ENCODE results near the gene E2F4.

DNA sequence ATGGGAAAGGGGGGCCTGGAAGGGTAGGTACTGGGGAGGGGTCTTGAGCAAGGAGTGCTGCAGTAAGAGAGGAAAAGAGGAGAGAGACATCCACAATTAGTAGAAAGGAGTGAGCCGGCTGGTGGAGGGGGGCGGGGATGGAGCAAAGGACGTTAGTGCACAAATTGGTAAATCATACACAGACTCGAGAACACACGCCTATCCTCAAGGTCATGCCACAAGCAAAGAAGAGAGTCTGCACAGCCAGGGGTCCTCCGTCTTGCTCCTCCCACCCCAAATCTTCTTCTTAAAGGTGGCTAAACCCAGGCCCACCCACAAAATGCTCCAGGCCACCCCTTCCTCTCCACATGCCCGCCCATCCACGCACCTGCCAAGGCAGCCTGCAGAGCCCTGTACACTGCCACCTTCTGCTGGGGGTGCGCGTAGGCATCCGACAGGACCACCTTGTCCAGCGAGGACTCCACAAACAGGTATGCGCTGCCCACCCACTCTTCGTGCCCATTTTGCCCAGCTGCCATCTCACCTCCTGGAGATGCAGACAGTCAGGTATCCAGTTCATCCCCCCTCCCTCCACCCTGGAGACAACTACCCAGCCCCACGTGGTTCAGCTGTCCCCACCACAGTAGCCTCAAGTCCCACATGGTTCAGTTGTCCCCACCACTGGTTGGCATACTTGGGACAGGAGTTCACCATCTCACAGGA, 35.7 kb upstream of the E2F4 start:
- no peak for TF ChIP-seq ZC3H10 (CRISPR knock-in tag; IDR thresholded peaks at IDR 0.05)
- TF ChIP-seq, protein P1, sequence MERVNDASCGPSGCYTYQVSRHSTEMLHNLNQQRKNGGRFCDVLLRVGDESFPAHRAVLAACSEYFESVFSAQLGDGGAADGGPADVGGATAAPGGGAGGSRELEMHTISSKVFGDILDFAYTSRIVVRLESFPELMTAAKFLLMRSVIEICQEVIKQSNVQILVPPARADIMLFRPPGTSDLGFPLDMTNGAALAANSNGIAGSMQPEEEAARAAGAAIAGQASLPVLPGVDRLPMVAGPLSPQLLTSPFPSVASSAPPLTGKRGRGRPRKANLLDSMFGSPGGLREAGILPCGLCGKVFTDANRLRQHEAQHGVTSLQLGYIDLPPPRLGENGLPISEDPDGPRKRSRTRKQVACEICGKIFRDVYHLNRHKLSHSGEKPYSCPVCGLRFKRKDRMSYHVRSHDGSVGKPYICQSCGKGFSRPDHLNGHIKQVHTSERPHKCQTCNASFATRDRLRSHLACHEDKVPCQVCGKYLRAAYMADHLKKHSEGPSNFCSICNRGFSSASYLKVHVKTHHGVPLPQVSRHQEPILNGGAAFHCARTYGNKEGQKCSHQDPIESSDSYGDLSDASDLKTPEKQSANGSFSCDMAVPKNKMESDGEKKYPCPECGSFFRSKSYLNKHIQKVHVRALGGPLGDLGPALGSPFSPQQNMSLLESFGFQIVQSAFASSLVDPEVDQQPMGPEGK (CRISPR knock-in tag; IDR thresholded peaks at IDR 0.05; ENCODE audit: borderline replicate concordance), result no peak
- TF ChIP-seq BACH2 (CRISPR knock-in tag; IDR thresholded peaks at IDR 0.05; ENCODE audit: borderline replicate concordance), result no peak
- no peak for TF ChIP-seq TOX (CRISPR knock-in tag; IDR thresholded peaks at IDR 0.05; ENCODE audit: borderline replicate concordance)
- no peak for TF ChIP-seq RARB (CRISPR knock-in tag; IDR thresholded peaks at IDR 0.05)

Measured in SK-N-SH treated with all-trans-retinoic acid at 6 μM for 48 hours (cell line).